Measurements from ENCODE around the gene RPSA.
"Not testable (repeated sequence)": the region's sequence is repeated elsewhere in the genome, so short reads cannot be mapped to it uniquely, and the experiment has no call there.

RPSA gene

GRCh38 chr3:39423436-39423970 lies 17.0 kb downstream of the RPSA start:
- DNase-seq, result no peak

- no peak for DNase-seq
These were observed 19.8 kb downstream of the RPSA start for GRCh38 chr3:39426312-39426711.

GRCh38 chr3:39427506-39427905 lies 21.0 kb downstream of the RPSA start:
- DNase-seq, result no peak

GRCh38 chr3:39428745-39429201 lies 22.3 kb downstream of the RPSA start:
- DNase-seq, result no peak

- DNase-seq, result no peak
These were observed 22.9 kb downstream of the RPSA start for GRCh38 chr3:39429466-39429865.

GRCh38 chr3:39432342-39432741 lies 25.8 kb downstream of the RPSA start:
- DNase-seq, result no peak

- DNase-seq, result no peak
These were observed 27.1 kb downstream of the RPSA start for GRCh38 chr3:39433642-39434041.

- no peak for DNase-seq
These were observed 28.1 kb downstream of the RPSA start for GRCh38 chr3:39434574-39434973.

- DNase-seq, result no peak
These were observed 28.7 kb downstream of the RPSA start for GRCh38 chr3:39435006-39435748.

GRCh38 chr3:39438880-39439279 lies 32.4 kb downstream of the RPSA start:
- DNase-seq, result no peak

- no peak for DNase-seq
These were observed 33.8 kb downstream of the RPSA start for GRCh38 chr3:39440316-39440715.

GRCh38 chr3:39443530-39443929 lies 37.0 kb downstream of the RPSA start:
- no peak for DNase-seq

GRCh38 chr3:39445927-39446326 lies 39.4 kb downstream of the RPSA start:
- DNase-seq, result no peak

- no peak for DNase-seq
These were observed 39.9 kb downstream of the RPSA start for GRCh38 chr3:39446444-39446843.

GRCh38 chr3:39447637-39448483 lies 41.3 kb downstream of the RPSA start:
- peak; percentile 47 for DNase-seq

- no peak for DNase-seq
These were observed 42.1 kb downstream of the RPSA start for GRCh38 chr3:39448506-39449233.

- DNase-seq, result no peak
These were observed 43.3 kb downstream of the RPSA start for GRCh38 chr3:39449796-39450195.

- DNase-seq, result no peak
These were observed 46.6 kb downstream of the RPSA start for GRCh38 chr3:39453134-39453533.

- not testable (repeated sequence) for DNase-seq
These were observed 47.4 kb downstream of the RPSA start for GRCh38 chr3:39453872-39454271.

- DNase-seq, result no peak
These were observed 48.2 kb downstream of the RPSA start for GRCh38 chr3:39454591-39455217.

- DNase-seq, result no peak
These were observed 49.6 kb downstream of the RPSA start for GRCh38 chr3:39456159-39456558.

- no peak for DNase-seq
These were observed 50.8 kb downstream of the RPSA start for GRCh38 chr3:39457361-39457760.

- not testable (repeated sequence) for DNase-seq
These were observed 52.1 kb downstream of the RPSA start for GRCh38 chr3:39458579-39458978.

All from NCI-H1436 (cell line).